PC-3 (cell line): ENCODE measurements around the gene KRTAP4-16.

Source experiments
- EZH2 ChIP-seq: fragments of 300-600 bp; sonication (generic); IDR thresholded peaks from one replicate; pipeline ENCODE4 v1.6.1; 2017; ENCODE audit warnings: antibody characterized with exemption, mild to moderate bottlenecking, low read length; ENCODE audit not compliant: unreplicated experiment
- EZH2phosphoT487 ChIP-seq: fragments of 300-600 bp; sonication (generic); IDR thresholded peaks from 2 replicates; pipeline ENCODE4 v1.6.1; 2018; ENCODE audit warnings: mild to moderate bottlenecking, antibody characterized with exemption, low read length, borderline replicate concordance

DNA sequence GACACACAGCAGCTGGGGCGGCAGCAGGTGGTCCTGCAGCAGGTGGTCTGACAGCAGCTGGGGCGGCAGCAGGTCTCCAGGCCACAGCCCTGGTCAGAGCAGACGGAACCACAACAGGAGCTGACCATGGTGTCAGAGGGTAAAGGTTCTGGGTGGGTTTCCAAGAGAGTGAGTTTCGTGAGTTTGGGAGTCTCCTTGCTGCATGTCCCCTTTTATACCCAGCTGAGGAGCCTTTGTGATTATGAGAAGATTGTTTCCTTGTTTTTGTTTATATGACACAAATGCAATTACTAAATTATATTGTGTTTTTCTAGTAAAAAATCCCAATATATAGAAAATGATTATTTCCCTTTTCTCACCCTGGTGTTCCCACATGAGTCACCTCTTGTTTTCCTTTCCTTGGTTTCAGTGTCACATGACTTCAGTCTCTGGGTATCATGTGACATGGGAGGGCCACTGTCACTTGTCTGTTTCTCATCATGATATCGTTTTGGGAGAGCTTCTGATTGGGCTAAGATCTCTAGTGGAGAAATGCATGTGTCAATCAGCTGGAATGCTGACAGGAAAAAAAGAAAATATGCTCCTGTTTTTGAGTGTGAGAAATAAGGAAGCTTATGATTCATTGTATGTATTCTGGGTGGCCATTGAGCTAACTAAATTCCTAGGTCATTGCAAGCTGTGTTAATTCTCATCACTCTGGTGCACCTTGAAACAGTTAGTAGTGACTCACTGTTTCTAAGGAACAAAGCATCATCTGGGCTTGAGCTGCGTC, 38.5 kb upstream of the KRTAP4-16 start, which contains the start of gene KRTAP4-6:
- TF ChIP-seq EZH2phosphoT487 (no peak), EZH2 (no peak)
